LNCaP clone FGC (cell line): ENCODE measurements around the gene GPR25.

Experiments
- DNase-seq: peaks from one replicate; pipeline ENCODE4 v3.0.0-alpha.2; 2011; ENCODE audit warnings: low read depth
- H3K4me3 ChIP-seq: 2 replicates; pipeline ENCODE4 v1.5.1; 2011; ENCODE audit warnings: mild to moderate bottlenecking, low read depth, low read length, control low read depth
- TF ChIP-seq, protein P1 (sequence below): IDR thresholded peaks from 2 replicates; pipeline ENCODE4 v1.5.1; 2012; ENCODE audit warnings: mild to moderate bottlenecking; ENCODE audit not compliant: control insufficient read depth, insufficient read depth; ENCODE audit errors: extremely low read depth

GPR25 gene

GRCh38 chr1:200917291-200917817 is 44.6 kb downstream of the GPR25 start:
- H3K4me3 ChIP-seq, result no peak overlapping the region
- TF ChIP-seq, protein P1, sequence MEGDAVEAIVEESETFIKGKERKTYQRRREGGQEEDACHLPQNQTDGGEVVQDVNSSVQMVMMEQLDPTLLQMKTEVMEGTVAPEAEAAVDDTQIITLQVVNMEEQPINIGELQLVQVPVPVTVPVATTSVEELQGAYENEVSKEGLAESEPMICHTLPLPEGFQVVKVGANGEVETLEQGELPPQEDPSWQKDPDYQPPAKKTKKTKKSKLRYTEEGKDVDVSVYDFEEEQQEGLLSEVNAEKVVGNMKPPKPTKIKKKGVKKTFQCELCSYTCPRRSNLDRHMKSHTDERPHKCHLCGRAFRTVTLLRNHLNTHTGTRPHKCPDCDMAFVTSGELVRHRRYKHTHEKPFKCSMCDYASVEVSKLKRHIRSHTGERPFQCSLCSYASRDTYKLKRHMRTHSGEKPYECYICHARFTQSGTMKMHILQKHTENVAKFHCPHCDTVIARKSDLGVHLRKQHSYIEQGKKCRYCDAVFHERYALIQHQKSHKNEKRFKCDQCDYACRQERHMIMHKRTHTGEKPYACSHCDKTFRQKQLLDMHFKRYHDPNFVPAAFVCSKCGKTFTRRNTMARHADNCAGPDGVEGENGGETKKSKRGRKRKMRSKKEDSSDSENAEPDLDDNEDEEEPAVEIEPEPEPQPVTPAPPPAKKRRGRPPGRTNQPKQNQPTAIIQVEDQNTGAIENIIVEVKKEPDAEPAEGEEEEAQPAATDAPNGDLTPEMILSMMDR, result no peak
- no peak for DNase-seq

GRCh38 chr1:200918006-200918405 is 45.2 kb downstream of the GPR25 start:
- DNase-seq, result no peak
- no peak overlapping the region for H3K4me3 ChIP-seq
- TF ChIP-seq, protein P1, result no peak

- no peak for DNase-seq
- TF ChIP-seq, protein P1, result no peak
- no peak overlapping the region for H3K4me3 ChIP-seq
These were observed 46.6 kb downstream of the GPR25 start for GRCh38 chr1:200919386-200919785.

DNA sequence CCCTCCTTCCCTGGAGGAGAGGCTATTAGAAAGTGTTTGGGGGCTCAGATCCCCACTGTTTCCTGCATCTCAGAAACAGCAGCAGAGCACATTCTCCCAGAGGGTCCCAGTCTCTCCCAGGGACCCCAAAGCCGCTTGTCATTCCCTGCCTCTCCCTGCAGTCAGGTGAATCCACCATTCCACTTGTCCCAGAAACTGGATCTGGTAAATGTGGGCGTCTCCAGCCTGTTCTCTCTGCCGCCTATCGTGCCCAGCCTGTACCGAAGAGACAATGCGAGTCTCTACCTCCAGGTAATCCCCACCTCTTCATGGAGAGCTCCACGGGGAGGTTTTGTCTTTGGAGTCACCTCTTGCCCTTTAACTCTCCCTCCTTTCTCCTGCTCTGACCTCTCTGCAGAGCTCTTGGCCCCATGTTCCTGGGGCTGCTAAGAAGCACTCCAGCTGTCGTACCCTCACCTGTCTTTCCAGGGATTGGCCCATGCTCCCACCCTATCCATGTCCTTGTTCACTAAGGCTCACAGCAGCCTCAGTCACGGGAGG is 48.9 kb downstream of the GPR25 start:
- TF ChIP-seq, protein P1, result no peak
- no peak overlapping the region for H3K4me3 ChIP-seq
- DNase-seq, result no peak

- TF ChIP-seq, protein P1, result no peak
- no peak overlapping the region for H3K4me3 ChIP-seq
- no peak for DNase-seq
These were observed 49.6 kb downstream of the GPR25 start for GRCh38 chr1:200922406-200922805.

GRCh38 chr1:200923601-200924000 is 50.8 kb downstream of the GPR25 start:
- TF ChIP-seq, protein P1, result no peak
- no peak for DNase-seq
- no peak overlapping the region for H3K4me3 ChIP-seq
